ENCODE measurements around the gene SOD2. TPM values are rescaled to one million over a fixed set of nuclear protein-coding genes. Genes with fewer than 3 reads are reported as not detected.
"Not testable (repeated sequence)": the region's sequence is repeated elsewhere in the genome, so short reads cannot be mapped to it uniquely, and the experiment has no call there.

The SOD2 gene
- total RNA-seq, 1 experiment from 2014 or later = 80.5 TPM

DNA sequence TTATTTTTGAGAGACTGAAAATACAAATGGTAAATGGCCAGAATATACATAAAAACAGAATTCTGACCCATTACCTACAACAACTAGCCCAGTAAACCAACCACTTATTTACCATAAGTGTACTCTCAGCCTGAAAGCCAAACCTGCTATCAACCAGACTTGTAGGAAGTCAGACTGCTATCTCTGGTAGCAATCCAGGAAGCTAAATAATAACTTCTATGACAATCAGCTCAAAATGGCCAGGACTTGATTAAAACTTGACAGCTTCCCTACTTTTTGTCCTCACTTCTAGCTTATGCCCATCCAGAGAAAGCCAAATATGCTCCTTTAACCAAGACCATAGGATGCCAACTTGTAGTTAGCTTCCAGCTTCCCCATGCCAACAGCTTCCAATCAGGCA, 29.6 kb upstream of the SOD2 start:
- H2AFZ ChIP-seq (ENCODE audit: low read length) = no peak overlapping the region
- no peak overlapping the region for H2BK5ac ChIP-seq (ENCODE audit: insufficient read length, low read length)
- H2BK12ac ChIP-seq (ENCODE audit: insufficient read length, low read depth, low read length) = no peak overlapping the region
- Mint-ChIP-seq H3K36me3 (ENCODE audit: insufficient read depth in 1 of 3, low read depth in 3 of 3) (peaks cover 5 to 13% (median 8%) of the 10 kb centered on the region in 3 experiments; a peak in 6 of 7 replicates), H3K9me3 (no peaks in the 10 kb centered on the region; a peak in 2 of 5 replicates), H3K27me3 (ENCODE audit: low read depth) (no peaks in the 10 kb centered on the region; the same call in 1 of the 2 replicates), H3K4me1 (peaks cover 12 to 18% of the 10 kb centered on the region in 2 experiments), H3K4me3 (no peak overlapping the region), H3K27ac (peak overlapping the region in 1 of 3 experiments; percentile 59; a peak in 3 of 7 replicates)
- H4K8ac ChIP-seq (replicated peaks; ENCODE audit: insufficient read length, low read depth, low read length) = no peak overlapping the region
- no peak overlapping the region for H3K4ac ChIP-seq (ENCODE audit: low read depth, low read length)
- no peak overlapping the region for H4K91ac ChIP-seq (ENCODE audit: insufficient read length, low read depth, low read length)
- H3K56ac ChIP-seq (ENCODE audit: insufficient read length, low read depth, low read length) = no peak overlapping the region
- H2BK120ac ChIP-seq (ENCODE audit: low read depth, low read length, poor library complexity, severe bottlenecking) = no peak overlapping the region
- TF ChIP-seq, protein P1, sequence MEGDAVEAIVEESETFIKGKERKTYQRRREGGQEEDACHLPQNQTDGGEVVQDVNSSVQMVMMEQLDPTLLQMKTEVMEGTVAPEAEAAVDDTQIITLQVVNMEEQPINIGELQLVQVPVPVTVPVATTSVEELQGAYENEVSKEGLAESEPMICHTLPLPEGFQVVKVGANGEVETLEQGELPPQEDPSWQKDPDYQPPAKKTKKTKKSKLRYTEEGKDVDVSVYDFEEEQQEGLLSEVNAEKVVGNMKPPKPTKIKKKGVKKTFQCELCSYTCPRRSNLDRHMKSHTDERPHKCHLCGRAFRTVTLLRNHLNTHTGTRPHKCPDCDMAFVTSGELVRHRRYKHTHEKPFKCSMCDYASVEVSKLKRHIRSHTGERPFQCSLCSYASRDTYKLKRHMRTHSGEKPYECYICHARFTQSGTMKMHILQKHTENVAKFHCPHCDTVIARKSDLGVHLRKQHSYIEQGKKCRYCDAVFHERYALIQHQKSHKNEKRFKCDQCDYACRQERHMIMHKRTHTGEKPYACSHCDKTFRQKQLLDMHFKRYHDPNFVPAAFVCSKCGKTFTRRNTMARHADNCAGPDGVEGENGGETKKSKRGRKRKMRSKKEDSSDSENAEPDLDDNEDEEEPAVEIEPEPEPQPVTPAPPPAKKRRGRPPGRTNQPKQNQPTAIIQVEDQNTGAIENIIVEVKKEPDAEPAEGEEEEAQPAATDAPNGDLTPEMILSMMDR (conservative IDR thresholded peaks at IDR 0.05) = no peak
- no peak overlapping the region for H3K27ac ChIP-seq (ENCODE audit: insufficient read length, low read depth, low read length)
- no peak for DNase-seq
- H2BK15ac ChIP-seq (ENCODE audit: low read depth, low read length) = no peak overlapping the region
- no peak overlapping the region for H3K14ac ChIP-seq (ENCODE audit: insufficient read depth, low read length)
- H2AK5ac ChIP-seq (ENCODE audit: insufficient read length, low read length) = no peak overlapping the region
- no peaks in the 10 kb centered on the region for H3K9me3 ChIP-seq (ENCODE audit: control insufficient read depth, low read depth, low read length)
- H3K9ac ChIP-seq (ENCODE audit: extremely low read depth, insufficient read length, low read length) = no peak overlapping the region
- no peak overlapping the region for H4K5ac ChIP-seq (ENCODE audit: insufficient read length, low read depth, low read length)
- no peaks in the 10 kb centered on the region for H3K27me3 ChIP-seq (ENCODE audit: insufficient read depth, low read length)
- no peaks in the 10 kb centered on the region for H3K23me2 ChIP-seq (ENCODE audit: insufficient read length, low read depth, low read length, poor library complexity, severe bottlenecking)
- H3K79me2 ChIP-seq (ENCODE audit: insufficient read depth, low read length) = peaks cover 6% of the 10 kb centered on the region; the same call in 1 of the 2 replicates
- no peaks in the 10 kb centered on the region for H3K4me1 ChIP-seq (ENCODE audit: insufficient read depth, low read length)
- no peaks in the 10 kb centered on the region for H3K79me1 ChIP-seq (ENCODE audit: insufficient read depth, low read depth, low read length, poor library complexity, severe bottlenecking)
- no peak overlapping the region for H3K4me2 ChIP-seq (ENCODE audit: insufficient read depth, insufficient read length, low read length)
- no peak overlapping the region for H2BK20ac ChIP-seq (ENCODE audit: low read depth, low read length, poor library complexity, severe bottlenecking)
- no peaks in the 10 kb centered on the region for H4K20me1 ChIP-seq (ENCODE audit: control insufficient read depth, insufficient read depth, insufficient read length)
- no peak overlapping the region for H3T11ph ChIP-seq (ENCODE audit: low read length)
- no peak overlapping the region for H3K18ac ChIP-seq (ENCODE audit: insufficient read length, low read depth, low read length)
- H3K23ac ChIP-seq (ENCODE audit: insufficient read length, low read depth, low read length) = no peak overlapping the region

DNA sequence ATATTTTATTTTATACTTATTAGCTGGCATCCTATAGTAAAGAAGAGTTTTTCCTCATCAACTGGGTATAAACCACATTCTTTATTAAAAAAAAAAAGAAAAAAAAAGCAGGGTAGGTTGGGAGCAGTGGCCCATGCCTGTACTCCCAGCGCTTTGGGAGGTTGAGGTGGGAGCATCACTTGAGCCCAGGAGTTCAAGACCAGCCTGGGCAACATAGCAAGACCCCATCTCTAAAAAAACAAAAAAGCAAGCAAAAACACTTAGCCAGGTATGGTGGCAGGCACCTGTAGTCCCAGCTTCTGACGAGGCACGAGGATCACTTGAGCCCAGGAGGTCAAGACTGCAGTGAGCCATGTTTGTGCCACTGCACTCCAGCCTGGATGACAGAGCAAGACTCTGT, 28.9 kb upstream of the SOD2 start:
- not testable (repeated sequence) for H3K23ac ChIP-seq (ENCODE audit: insufficient read length, low read depth, low read length); H2AK5ac ChIP-seq (ENCODE audit: insufficient read length, low read length); H3K18ac ChIP-seq (ENCODE audit: insufficient read length, low read depth, low read length); H2BK5ac ChIP-seq (ENCODE audit: insufficient read length, low read length); H3K27ac ChIP-seq (ENCODE audit: insufficient read length, low read depth, low read length); H2BK12ac ChIP-seq (ENCODE audit: insufficient read length, low read depth, low read length); H3K56ac ChIP-seq (ENCODE audit: insufficient read length, low read depth, low read length); H3K9me3 Mint-ChIP-seq; H3K4ac ChIP-seq (ENCODE audit: low read depth, low read length); H3K23me2 ChIP-seq (ENCODE audit: insufficient read length, low read depth, low read length, poor library complexity, severe bottlenecking); H3T11ph ChIP-seq (ENCODE audit: low read length); H3K27me3 Mint-ChIP-seq (ENCODE audit: low read depth); H2BK20ac ChIP-seq (ENCODE audit: low read depth, low read length, poor library complexity, severe bottlenecking); H2AFZ ChIP-seq (ENCODE audit: low read length); H3K79me1 ChIP-seq (ENCODE audit: insufficient read depth, low read depth, low read length, poor library complexity, severe bottlenecking); H4K8ac ChIP-seq (replicated peaks; ENCODE audit: insufficient read length, low read depth, low read length); H3K4me1 ChIP-seq (ENCODE audit: insufficient read depth, low read length); H3K27me3 ChIP-seq (ENCODE audit: insufficient read depth, low read length); DNase-seq; H3K14ac ChIP-seq (ENCODE audit: insufficient read depth, low read length); H2BK15ac ChIP-seq (ENCODE audit: low read depth, low read length); H3K79me2 ChIP-seq (ENCODE audit: insufficient read depth, low read length); H4K5ac ChIP-seq (ENCODE audit: insufficient read length, low read depth, low read length); H3K9me3 ChIP-seq (ENCODE audit: control insufficient read depth, low read depth, low read length); H4K91ac ChIP-seq (ENCODE audit: insufficient read length, low read depth, low read length); H2BK120ac ChIP-seq (ENCODE audit: low read depth, low read length, poor library complexity, severe bottlenecking); H4K20me1 ChIP-seq (ENCODE audit: control insufficient read depth, insufficient read depth, insufficient read length); H3K27ac Mint-ChIP-seq; H3K4me3 Mint-ChIP-seq; H3K9ac ChIP-seq (ENCODE audit: extremely low read depth, insufficient read length, low read length); H3K4me2 ChIP-seq (ENCODE audit: insufficient read depth, insufficient read length, low read length)
- Mint-ChIP-seq H3K36me3 (ENCODE audit: insufficient read depth in 1 of 3, low read depth in 3 of 3) (peaks cover 5 to 13% (median 8%) of the 10 kb centered on the region in 3 experiments; a peak in 6 of 7 replicates), H3K4me1 (peaks cover 12 to 18% of the 10 kb centered on the region in 2 experiments)
- WGBS (ENCODE audit: extremely low coverage, insufficient read length, low lambda C conversion rate) = no CpG with 5 or more reads among the region's 3 CpGs

All from H9 (cell line).